Glutamatergic neuron (in vitro differentiated cells): Measurements from ENCODE around the gene SEMA3D. TPM values are rescaled to one million over a fixed set of nuclear protein-coding genes. Genes with fewer than 3 reads are reported as not detected.

Experiments used
- DNase-seq: peaks from one replicate; pipeline ENCODE4 v3.0.0; 2022
- H3K27ac Mint-ChIP-seq: one replicate; pipeline ENCODE4 v1.8.0; 2020; ENCODE audit warnings: mild to moderate bottlenecking, mixed read lengths, inconsistent platforms; ENCODE audit not compliant: unreplicated experiment
- H3K27me3 Mint-ChIP-seq: one replicate; pipeline ENCODE4 v1.8.0; 2020; ENCODE audit warnings: mild to moderate bottlenecking, moderate library complexity, mixed read lengths, inconsistent platforms; ENCODE audit not compliant: unreplicated experiment
- H3K36me3 Mint-ChIP-seq: one replicate; pipeline ENCODE4 v1.8.0; 2020; ENCODE audit warnings: mild to moderate bottlenecking, mixed read lengths, inconsistent platforms; ENCODE audit not compliant: unreplicated experiment
- H3K4me1 Mint-ChIP-seq: one replicate; pipeline ENCODE4 v1.8.0; 2020; ENCODE audit warnings: mild to moderate bottlenecking, low read depth, mixed read lengths, inconsistent platforms; ENCODE audit not compliant: unreplicated experiment
- H3K4me3 Mint-ChIP-seq: one replicate; pipeline ENCODE4 v1.8.0; 2020; ENCODE audit warnings: mild to moderate bottlenecking, mixed read lengths, inconsistent platforms; ENCODE audit not compliant: unreplicated experiment
- H3K9me3 Mint-ChIP-seq: one replicate; pipeline ENCODE4 v1.8.0; 2020; ENCODE audit warnings: mild to moderate bottlenecking, moderate library complexity, mixed read lengths, inconsistent platforms; ENCODE audit not compliant: unreplicated experiment
- total RNA-seq: library from RNA; stranded (reverse); fragmentation: NEBNext Ultra II Directional; extraction: Animal tissue kit (Norgen Biotek cat#: 25700); gene quantifications from one replicate; pipeline ENCODE4 v1.2.1, GENCODE V29; 2021; ENCODE audit not compliant: unreplicated experiment
- TF ChIP-seq, protein P1 (sequence below): fragments of 200-600 bp; sonication (generic); IDR thresholded peaks from one replicate; pipeline ENCODE4 v1.5.0; 2021; ENCODE audit not compliant: partially characterized antibody, unreplicated experiment

SEMA3D gene
- total RNA-seq, 1 donor from 2014 or later: 13.6 TPM

- Mint-ChIP-seq H3K27ac (no peak overlapping the region), H3K9me3 (peaks cover 1% of the 10 kb centered on the region), H3K4me3 (no peak overlapping the region), H3K36me3 (no peaks in the 10 kb centered on the region), H3K4me1 (no peaks in the 10 kb centered on the region), H3K27me3 (peaks cover 2% of the 10 kb centered on the region)
- DNase-seq: no peak
- TF ChIP-seq, protein P1, sequence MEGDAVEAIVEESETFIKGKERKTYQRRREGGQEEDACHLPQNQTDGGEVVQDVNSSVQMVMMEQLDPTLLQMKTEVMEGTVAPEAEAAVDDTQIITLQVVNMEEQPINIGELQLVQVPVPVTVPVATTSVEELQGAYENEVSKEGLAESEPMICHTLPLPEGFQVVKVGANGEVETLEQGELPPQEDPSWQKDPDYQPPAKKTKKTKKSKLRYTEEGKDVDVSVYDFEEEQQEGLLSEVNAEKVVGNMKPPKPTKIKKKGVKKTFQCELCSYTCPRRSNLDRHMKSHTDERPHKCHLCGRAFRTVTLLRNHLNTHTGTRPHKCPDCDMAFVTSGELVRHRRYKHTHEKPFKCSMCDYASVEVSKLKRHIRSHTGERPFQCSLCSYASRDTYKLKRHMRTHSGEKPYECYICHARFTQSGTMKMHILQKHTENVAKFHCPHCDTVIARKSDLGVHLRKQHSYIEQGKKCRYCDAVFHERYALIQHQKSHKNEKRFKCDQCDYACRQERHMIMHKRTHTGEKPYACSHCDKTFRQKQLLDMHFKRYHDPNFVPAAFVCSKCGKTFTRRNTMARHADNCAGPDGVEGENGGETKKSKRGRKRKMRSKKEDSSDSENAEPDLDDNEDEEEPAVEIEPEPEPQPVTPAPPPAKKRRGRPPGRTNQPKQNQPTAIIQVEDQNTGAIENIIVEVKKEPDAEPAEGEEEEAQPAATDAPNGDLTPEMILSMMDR: no peak
These were observed 236.0 kb downstream of the SEMA3D start for GRCh38 chr7:84950836-84951235.

GRCh38 chr7:84949501-84949900 lies 237.4 kb downstream of the SEMA3D start:
- Mint-ChIP-seq H3K4me3 (no peak overlapping the region), H3K36me3 (no peaks in the 10 kb centered on the region), H3K4me1 (no peaks in the 10 kb centered on the region), H3K27me3 (no peaks in the 10 kb centered on the region), H3K9me3 (peaks cover 1% of the 10 kb centered on the region), H3K27ac (no peak overlapping the region)
- no peak for DNase-seq
- TF ChIP-seq, protein P1: no peak

- H3K36me3 Mint-ChIP-seq: no peaks in the 10 kb centered on the region
- H3K9me3 Mint-ChIP-seq: no peaks in the 10 kb centered on the region
- H3K4me3 Mint-ChIP-seq: no peak overlapping the region
- no peaks in the 10 kb centered on the region for H3K27me3 Mint-ChIP-seq
- no peaks in the 10 kb centered on the region for H3K4me1 Mint-ChIP-seq
- no peak overlapping the region for H3K27ac Mint-ChIP-seq
- TF ChIP-seq, protein P1: no peak
- no peak for DNase-seq
These were observed 237.8 kb downstream of the SEMA3D start for GRCh38 chr7:84949067-84949466.

DNA sequence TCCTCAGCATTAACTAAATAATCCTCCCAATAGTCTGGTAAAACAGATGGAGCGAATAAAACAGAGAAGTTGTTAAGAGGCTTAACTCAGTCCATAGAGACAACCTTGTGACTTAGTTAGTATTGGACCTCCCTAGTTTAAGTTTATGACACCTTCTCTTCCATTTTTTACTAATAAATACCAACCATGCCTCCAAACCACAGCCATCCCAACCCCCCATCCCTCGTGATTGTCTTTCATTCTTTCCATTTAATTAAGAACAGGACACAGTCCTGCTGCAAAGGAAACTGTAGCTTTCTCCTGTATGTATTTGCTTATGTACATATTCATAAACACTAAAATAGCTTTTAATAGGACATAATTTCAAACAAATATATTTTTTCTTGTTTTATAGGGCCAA lies 238.2 kb downstream of the SEMA3D start:
- H3K36me3 Mint-ChIP-seq: no peaks in the 10 kb centered on the region
- H3K27me3 Mint-ChIP-seq: no peaks in the 10 kb centered on the region
- H3K27ac Mint-ChIP-seq: no peak overlapping the region
- no peaks in the 10 kb centered on the region for H3K9me3 Mint-ChIP-seq
- H3K4me3 Mint-ChIP-seq: no peak overlapping the region
- H3K4me1 Mint-ChIP-seq: no peaks in the 10 kb centered on the region
- TF ChIP-seq, protein P1: no peak
- DNase-seq: no peak

DNA sequence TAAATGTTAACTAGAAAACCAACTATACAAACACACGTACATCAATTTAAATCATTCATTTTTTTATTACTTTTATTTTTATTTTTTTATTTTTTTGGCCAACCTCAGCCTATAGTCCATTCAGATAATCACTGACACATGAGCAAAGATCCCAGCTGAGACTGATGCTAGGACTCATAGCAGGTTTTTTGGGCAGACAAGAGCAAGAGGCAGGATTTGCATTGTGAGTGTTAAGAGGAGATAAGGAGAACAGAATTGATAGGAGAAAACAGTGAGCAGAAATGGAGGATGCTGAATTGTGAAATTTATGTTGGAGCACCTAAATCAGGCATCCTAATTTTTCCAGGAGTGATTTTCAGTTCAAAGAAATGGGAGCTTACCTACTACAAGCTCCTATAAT lies 240.3 kb downstream of the SEMA3D start:
- Mint-ChIP-seq H3K4me1 (no peaks in the 10 kb centered on the region), H3K27ac (no peak overlapping the region)
- TF ChIP-seq, protein P1: no peak

More for the DNA sequence above, 240.3 kb downstream of the SEMA3D start:
- Mint-ChIP-seq H3K4me3 (no peak overlapping the region), H3K9me3 (no peaks in the 10 kb centered on the region), H3K36me3 (no peaks in the 10 kb centered on the region), H3K27me3 (no peaks in the 10 kb centered on the region)
- no peak for DNase-seq
